IMR-90 (cell line): ENCODE results near the gene MOCS1. TPM values are rescaled to one million over a fixed set of nuclear protein-coding genes. Genes with fewer than 3 reads are reported as not detected.

Source experiments
- RFX5 ChIP-seq: IDR thresholded peaks from 2 replicates; pipeline ENCODE4 v1.8.0; 2012; ENCODE audit warnings: low read depth, mild to moderate bottlenecking, low read length, moderate library complexity
- polyA plus RNA-seq, 3 experiments: library from polyadenylated mRNA; depleted of rRNA; stranded (reverse); fragments of >200 nt; gene quantifications; 2 replicates each; pipeline ENCODE4 v1.2.3, GENCODE V29; 2012; ENCODE audit warnings: low replicate concordance in 1 of 3
- total RNA-seq: library from RNA; depleted of rRNA; stranded (reverse); fragments of >200 nt; gene quantifications from 2 replicates; pipeline ENCODE4 v1.2.3, GENCODE V29; 2012; rRNA removed

The MOCS1 gene
- total and polyA plus RNA-seq, 2 of the 4 experiments (the other 2 are of a cell fraction): 5.5 to 9.5 TPM

DNA sequence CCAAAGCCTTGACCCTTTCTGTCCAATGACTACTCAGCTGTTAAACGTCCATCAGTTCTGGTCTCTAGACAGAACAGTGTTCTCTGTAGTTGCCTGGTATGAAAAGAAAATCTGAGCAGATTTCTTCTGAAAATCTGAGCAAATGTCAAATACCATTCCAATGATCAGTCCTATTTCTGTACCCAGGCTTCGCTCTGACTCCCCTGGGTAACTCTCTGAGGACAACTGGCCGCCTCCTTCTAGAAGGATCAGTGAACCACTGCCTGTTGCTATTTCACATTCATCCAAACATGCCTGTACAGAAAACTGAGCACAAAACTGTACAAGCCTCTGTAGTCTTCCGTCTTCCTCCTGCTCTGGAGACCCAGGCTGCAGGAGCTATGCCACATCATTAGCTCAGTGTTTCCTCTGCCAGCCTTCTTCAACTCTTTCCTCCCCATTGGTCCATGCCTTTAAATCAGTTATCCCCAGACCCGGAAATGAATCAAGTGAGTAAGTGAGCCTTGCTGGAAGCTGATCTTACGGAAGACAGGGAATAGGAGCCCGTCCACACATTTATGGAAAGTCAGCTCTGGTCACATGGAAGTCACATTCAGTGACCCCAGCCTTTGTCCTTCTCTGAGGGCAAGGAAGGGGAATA lies 78.8 kb downstream of the MOCS1 start (continued):
- no peak for TF ChIP-seq RFX5

Other genes with a start within 250 kb of the MOCS1 start
- gene KIF6, start 209.1 kb downstream of the MOCS1 start, total RNA-seq: under 0.01 TPM in 1 of 2 replicates, not detected in the other
- gene KIF6, start 209.1 kb downstream of the MOCS1 start, polyA plus RNA-seq (2012; rRNA removed): 0.09 and 0.10 TPM in 2 replicates
- gene DAAM2, start 142.1 kb downstream of the MOCS1 start, total RNA-seq: 12.9 and 13.1 TPM in 2 replicates
- 11.2 and 11.9 TPM in 2 replicates for gene DAAM2, start 142.1 kb downstream of the MOCS1 start, polyA plus RNA-seq (2012; rRNA removed)